HG02571 (cell line): Measurements from ENCODE around the gene SLC18B1.

Experiments used
- ATAC-seq: cut with Tn5 transposase; IDR thresholded peaks from one replicate; pipeline ENCODE4 v1.9.1; 2021; ENCODE audit warnings: mild to moderate bottlenecking, moderate library complexity; ENCODE audit not compliant: unreplicated experiment

The SLC18B1 gene

GRCh38 chr6:132748446-132748845 lies 50.0 kb downstream of the SLC18B1 start:
- no peak for ATAC-seq

- ATAC-seq = no peak
Observed at GRCh38 chr6:132746048-132746447, 52.4 kb downstream of the SLC18B1 start.

- ATAC-seq = no peak
Observed at GRCh38 chr6:132742495-132742894, 55.9 kb downstream of the SLC18B1 start.

- ATAC-seq = no peak
Observed at GRCh38 chr6:132741281-132741680, 57.2 kb downstream of the SLC18B1 start.

GRCh38 chr6:132736239-132736638 lies 62.2 kb downstream of the SLC18B1 start:
- no peak for ATAC-seq

- ATAC-seq = no peak
Observed at GRCh38 chr6:132734694-132735236, 63.7 kb downstream of the SLC18B1 start.

GRCh38 chr6:132733814-132734213 lies 64.6 kb downstream of the SLC18B1 start:
- no peak for ATAC-seq

GRCh38 chr6:132733283-132733682 lies 65.2 kb downstream of the SLC18B1 start:
- ATAC-seq = no peak

- no peak for ATAC-seq
Observed at GRCh38 chr6:132731086-132731485, 67.4 kb downstream of the SLC18B1 start.

GRCh38 chr6:132730560-132730959 lies 67.9 kb downstream of the SLC18B1 start:
- ATAC-seq = no peak

- no peak for ATAC-seq
Observed at GRCh38 chr6:132728616-132729015, 69.8 kb downstream of the SLC18B1 start.

- no peak for ATAC-seq
Observed at GRCh38 chr6:132726608-132726975, 71.8 kb downstream of the SLC18B1 start.

- peak; percentile 54 for ATAC-seq
Observed at GRCh38 chr6:132725947-132726607, 72.4 kb downstream of the SLC18B1 start.

GRCh38 chr6:132725471-132725870 lies 73.0 kb downstream of the SLC18B1 start:
- ATAC-seq = peak; percentile 15

GRCh38 chr6:132719736-132720448 lies 78.5 kb downstream of the SLC18B1 start:
- ATAC-seq = no peak
